HepG2 (cell line): ENCODE data around the gene RNASE9.

Experiments used
- BHLHE40 ChIP-seq: IDR thresholded peaks from 2 replicates; pipeline ENCODE4 v1.6.1; 2011; ENCODE audit warnings: low read length, improper control_type of control experiment
- CSRNP1 ChIP-seq: sonication (generic); formaldehyde crosslinking; IDR thresholded peaks from 2 replicates; pipeline ENCODE4 v1.8.1; 2023; ENCODE audit warnings: mild to moderate bottlenecking, missing genetic modification reagents
- CTCF ChIP-seq: sonication (generic); formaldehyde crosslinking; IDR thresholded peaks from 2 replicates; pipeline ENCODE4 v1.5.0; 2020; ENCODE audit warnings: mild to moderate bottlenecking, missing genetic modification reagents, moderate library complexity
- MBNL3 ChIP-seq: fragments of 250-450 bp; sonication (Bioruptor Pico); conservative IDR thresholded peaks from 2 replicates; pipeline ENCODE4 v1.8.0; 2022; ENCODE audit warnings: mild to moderate bottlenecking, inconsistent platforms
- ZNF224 ChIP-seq: sonication (generic); formaldehyde crosslinking; IDR thresholded peaks from 2 replicates; pipeline ENCODE4 v1.5.0; 2020; ENCODE audit warnings: mild to moderate bottlenecking, missing genetic modification reagents
- TF ChIP-seq, protein P1 (sequence below): sonication (generic); formaldehyde crosslinking; IDR thresholded peaks from 2 replicates; pipeline ENCODE4 v1.4.0; 2020; ENCODE audit warnings: low read depth, mild to moderate bottlenecking, missing genetic modification reagents

- TF ChIP-seq BHLHE40 = no peak
- no peak for TF ChIP-seq MBNL3 (CRISPR knock-in tag)
- TF ChIP-seq CTCF (CRISPR knock-in tag) = no peak
- no peak for TF ChIP-seq ZNF224 (CRISPR knock-in tag)
- no peak for TF ChIP-seq CSRNP1
- TF ChIP-seq, protein P1, sequence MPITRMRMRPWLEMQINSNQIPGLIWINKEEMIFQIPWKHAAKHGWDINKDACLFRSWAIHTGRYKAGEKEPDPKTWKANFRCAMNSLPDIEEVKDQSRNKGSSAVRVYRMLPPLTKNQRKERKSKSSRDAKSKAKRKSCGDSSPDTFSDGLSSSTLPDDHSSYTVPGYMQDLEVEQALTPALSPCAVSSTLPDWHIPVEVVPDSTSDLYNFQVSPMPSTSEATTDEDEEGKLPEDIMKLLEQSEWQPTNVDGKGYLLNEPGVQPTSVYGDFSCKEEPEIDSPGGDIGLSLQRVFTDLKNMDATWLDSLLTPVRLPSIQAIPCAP (CRISPR knock-in tag) = no peak
Measured at GRCh38 chr14:20546877-20547276, 14.0 kb downstream of the RNASE9 start.
